Heart right ventricle (tissue), 16 donors: ENCODE results near the gene ULK4. TPM values are rescaled to one million over a fixed set of nuclear protein-coding genes. Genes with fewer than 3 reads are reported as not detected.

ENCODE experiments used
- ATAC-seq, 8 donors: fragments of 200-7000 bp; cut with Tn5 transposase; one replicate each; pipeline ENCODE4 v1.9.1; 2020; ENCODE audit warnings: mild to moderate bottlenecking in 8 of 8, moderate library complexity in 8 of 8, moderate number of reproducible peaks in 1 of 8
- DNase-seq, 2 donors: peaks; one replicate each; pipeline ENCODE4 v3.0.0-alpha.2; 2020
- H3K27ac ChIP-seq, 10 donors: fragments of 200-600 bp; sonication (generic) in 2 of 10; one replicate each; pipeline versions ENCODE4 v1.5.0 to v1.8.0; 2020 to 2022; ENCODE audit warnings: mild to moderate bottlenecking in 3 of 10
- H3K27me3 ChIP-seq, 7 donors: fragments of 200-600 bp; one replicate each; pipeline ENCODE4 v1.8.0; 2021 to 2022; ENCODE audit warnings: mild to moderate bottlenecking in 2 of 7
- H3K36me3 ChIP-seq, 9 donors: fragments of 200-600 bp; sonication (generic) in 1 of 9; one replicate each; pipeline versions ENCODE4 v1.5.0 to v1.8.0; 2020 to 2022; ENCODE audit warnings: mild to moderate bottlenecking in 2 of 9
- H3K4me1 ChIP-seq, 9 donors: fragments of 200-600 bp; sonication (generic) in 1 of 9; one replicate each; pipeline versions ENCODE4 v1.5.0 to v1.8.0; 2020 to 2022; ENCODE audit warnings: mild to moderate bottlenecking in 4 of 9
- H3K4me3 ChIP-seq, 10 donors: fragments of 200-600 bp; sonication (generic) in 2 of 10; one replicate each; pipeline versions ENCODE4 v1.5.0 to v1.8.0; 2020 to 2022; ENCODE audit warnings: mild to moderate bottlenecking in 7 of 10, moderate library complexity in 2 of 10
- H3K9me3 ChIP-seq, 11 donors: fragments of 200-600 bp in 10 of 11; sonication (generic) in 2 of 11; one replicate each; pipeline versions ENCODE4 v1.5.0 to v1.8.0; 2013 to 2022; ENCODE audit warnings: mild to moderate bottlenecking in 2 of 11, control low read depth in 1 of 11, moderate library complexity in 1 of 11
- WGBS, 2 donors: extraction: QIAGEN DNeasy Blood & Tissue Kit; methylation state at CpG; one replicate each; pipeline ENCODE4 v1.1.7; 2013; ENCODE audit warnings: inconsistent platforms in 1 of 2; 5-methylcytosine and 5-hydroxymethylcytosine counted together
- intact Hi-C, 10 donors: fragments of 100-400 bp; cut with DNase I; formaldehyde crosslinking; loops; one replicate each; pipeline versions ENCODE4 v1.11.1 to v1.14.2; 2022
- polyA plus RNA-seq, 2 donors: library from polyadenylated mRNA; stranded (reverse); fragments of 200-250 nt; gene quantifications; one replicate each; pipeline ENCODE4 v1.2.3, GENCODE V29; 2013
- total RNA-seq, 10 donors: library from RNA; stranded (reverse); fragmentation: NEBNext Ultra II Directional in 3 of 10; extraction: Animal tissue kit (Norgen Biotek cat#: 25700) in 3 of 10; gene quantifications; one replicate each; pipeline versions ENCODE4 v1.2.1 to v1.2.4, GENCODE V29; 2021 to 2023
- TF ChIP-seq, protein P1 (sequence below), 9 donors: fragments of 200-600 bp; sonication (generic) in 2 of 9; IDR thresholded peaks; one replicate each; pipeline versions ENCODE4 v1.5.0 to v1.8.0; 2021 to 2022; ENCODE audit warnings: antibody characterized with exemption in 9 of 9, mild to moderate bottlenecking in 5 of 9, moderate library complexity in 1 of 9
- donor health status: Arrhythmogenic right ventricular cardiomyopathy.
- donor health status: ischemic (EF 13 %, LVEDD 7.1; RV severe dilation, severe dysfunction).
- donor health status: healthy with polysubstance abuse.
- donor health status: DM: no; HTN: yes; CAD: no.
- donor health status: DM: no; HTN: no; CAD: no.
- donor health status: ischemic (EF 25% LVEDD 6.9; RV normal size, moderate dysfunction).
- donor health status: ischemic (EF 25% LVEDD 5.7; RV mildly dilated, moderate dysfunction).
- donor health status: healthy.
- donor health status: DM: yes; HTN: yes; CAD: no.
- donor health status: Ischemic cardiomyopathy.
- donor health status: ischemic (EF 35%, LVEDD 5.7; RV mildly dilated, moderate dysfunction).
- donor health status: nonischemic (EF 11% LVEDD 7.7; RV severe dilation, severe dysfunction).
- donor health status: DM: yes; HTN: yes; CAD: no.
- donor health status: PGD.
- donor health status: ischemic (EF 29% LVEDD 5.4; RV normal size, mild dysfunction).
- donor health status: nonischemic (EF 23%, LVEDD 6.1; RV moderate dilation, normal function).

The ULK4 gene
- total and polyA plus RNA-seq, 12 donors = 1.4 to 11.4 (median 2.6) TPM

DNA sequence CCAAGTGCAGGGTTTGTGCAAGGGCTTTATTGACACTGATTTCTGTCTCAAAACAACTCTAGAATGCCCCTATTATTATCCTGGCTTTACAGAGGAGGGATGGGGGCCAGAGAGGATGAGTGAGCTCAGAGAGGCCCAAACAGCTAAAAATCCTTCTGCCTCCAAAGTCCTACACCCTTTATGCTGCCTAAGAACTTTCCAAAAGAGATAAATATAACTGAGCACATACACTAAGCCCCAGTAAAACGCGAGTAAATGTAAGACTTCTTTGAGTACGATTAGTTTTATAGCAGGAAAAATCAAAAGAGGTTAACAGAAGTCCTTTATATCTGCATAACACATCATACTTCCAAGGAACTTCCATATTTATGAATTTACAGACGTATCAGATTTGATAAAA, 613.5 kb downstream of the ULK4 start:
- H3K27ac ChIP-seq = no peak overlapping the region
- H3K4me1 ChIP-seq = peaks cover 0 to 4% (median 0%) of the 10 kb centered on the region in 9 donors
- H3K9me3 ChIP-seq = peaks cover 0 to 23% (median 0%) of the 10 kb centered on the region in 11 donors
- DNase-seq (no peak), ATAC-seq (no peak)
- intact Hi-C loops = no loop called here
- H3K36me3 ChIP-seq = no peaks in the 10 kb centered on the region
- no peaks in the 10 kb centered on the region for H3K27me3 ChIP-seq
- WGBS, 2 donors = 75 to 94% methylated on average over 4 of the region's 4 CpGs
- H3K4me3 ChIP-seq = no peak overlapping the region
- TF ChIP-seq, protein P1, sequence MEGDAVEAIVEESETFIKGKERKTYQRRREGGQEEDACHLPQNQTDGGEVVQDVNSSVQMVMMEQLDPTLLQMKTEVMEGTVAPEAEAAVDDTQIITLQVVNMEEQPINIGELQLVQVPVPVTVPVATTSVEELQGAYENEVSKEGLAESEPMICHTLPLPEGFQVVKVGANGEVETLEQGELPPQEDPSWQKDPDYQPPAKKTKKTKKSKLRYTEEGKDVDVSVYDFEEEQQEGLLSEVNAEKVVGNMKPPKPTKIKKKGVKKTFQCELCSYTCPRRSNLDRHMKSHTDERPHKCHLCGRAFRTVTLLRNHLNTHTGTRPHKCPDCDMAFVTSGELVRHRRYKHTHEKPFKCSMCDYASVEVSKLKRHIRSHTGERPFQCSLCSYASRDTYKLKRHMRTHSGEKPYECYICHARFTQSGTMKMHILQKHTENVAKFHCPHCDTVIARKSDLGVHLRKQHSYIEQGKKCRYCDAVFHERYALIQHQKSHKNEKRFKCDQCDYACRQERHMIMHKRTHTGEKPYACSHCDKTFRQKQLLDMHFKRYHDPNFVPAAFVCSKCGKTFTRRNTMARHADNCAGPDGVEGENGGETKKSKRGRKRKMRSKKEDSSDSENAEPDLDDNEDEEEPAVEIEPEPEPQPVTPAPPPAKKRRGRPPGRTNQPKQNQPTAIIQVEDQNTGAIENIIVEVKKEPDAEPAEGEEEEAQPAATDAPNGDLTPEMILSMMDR (IDR thresholded peaks at IDR 0.05) = no peak

DNA sequence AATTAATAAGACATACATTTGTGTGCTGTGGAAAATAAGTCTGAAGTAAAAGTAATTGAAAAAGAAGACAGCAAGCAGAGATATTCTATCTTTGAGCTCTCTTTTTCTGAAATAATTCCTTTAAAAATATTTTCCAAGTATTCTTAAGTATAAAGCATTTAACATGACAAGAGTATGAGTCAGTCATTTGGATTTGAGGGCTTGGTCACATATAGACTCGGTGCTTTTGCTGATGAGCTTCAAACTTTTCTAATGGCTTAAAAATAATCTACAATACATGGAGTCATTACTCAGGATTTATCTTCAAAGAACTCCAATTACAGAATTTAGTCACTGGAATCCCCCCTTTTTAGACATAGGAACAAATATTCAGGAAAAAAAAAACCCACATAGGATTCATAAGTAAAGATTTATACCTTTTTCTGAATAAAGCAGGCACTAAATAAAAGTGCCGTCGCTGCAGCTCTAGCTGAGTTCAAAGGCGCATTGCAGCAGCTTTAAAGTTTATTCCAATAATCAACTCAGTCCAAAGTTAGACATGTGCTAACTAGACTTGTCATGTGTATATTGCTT, 615.1 kb downstream of the ULK4 start:
- H3K4me1 ChIP-seq = no peaks in the 10 kb centered on the region
- 82 to 85% methylated on average over 4 of the region's 4 CpGs for WGBS, 2 donors
- intact Hi-C loops = no loop called here
- TF ChIP-seq, protein P1 (IDR thresholded peaks at IDR 0.05) = no peak
- H3K27ac ChIP-seq = no peak overlapping the region
- no peak overlapping the region for H3K4me3 ChIP-seq
- peaks cover 0 to 26% (median 0%) of the 10 kb centered on the region in 11 donors for H3K9me3 ChIP-seq
- ATAC-seq (no peak), DNase-seq (no peak)
- no peaks in the 10 kb centered on the region for H3K36me3 ChIP-seq
- no peaks in the 10 kb centered on the region for H3K27me3 ChIP-seq

DNA sequence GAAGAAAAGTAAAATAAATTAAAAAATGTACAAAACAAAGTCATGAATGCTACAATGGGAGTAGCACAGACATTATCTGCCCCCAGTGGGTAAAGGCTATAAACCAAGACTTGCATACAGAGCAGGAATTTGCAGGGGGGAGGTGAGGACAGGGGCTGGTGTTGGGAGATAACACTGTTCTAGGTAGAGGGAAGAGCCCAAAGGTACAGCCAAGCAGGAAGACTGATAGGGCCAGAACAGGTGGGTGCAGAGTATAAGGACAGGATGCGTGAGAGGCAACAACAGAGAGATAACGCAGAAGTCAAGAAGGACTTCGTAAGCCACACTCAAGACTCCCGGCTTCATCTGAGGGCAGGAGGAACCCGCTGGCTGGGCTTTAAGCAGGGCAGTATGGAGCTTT, 616.1 kb downstream of the ULK4 start:
- TF ChIP-seq, protein P1 (IDR thresholded peaks at IDR 0.05) = no peak
- 90 to 96% methylated on average over 5 of the region's 5 CpGs for WGBS, 2 donors
- Histone ChIP-seq H3K4me3 (no peak overlapping the region), H3K36me3 (no peaks in the 10 kb centered on the region), H3K4me1 (no peaks in the 10 kb centered on the region), H3K27me3 (no peaks in the 10 kb centered on the region), H3K9me3 (peaks cover 0 to 26% (median 0%) of the 10 kb centered on the region in 11 donors), H3K27ac (no peak overlapping the region)
- DNase-seq (no peak), ATAC-seq (no peak)
- intact Hi-C loops = no loop called here

DNA sequence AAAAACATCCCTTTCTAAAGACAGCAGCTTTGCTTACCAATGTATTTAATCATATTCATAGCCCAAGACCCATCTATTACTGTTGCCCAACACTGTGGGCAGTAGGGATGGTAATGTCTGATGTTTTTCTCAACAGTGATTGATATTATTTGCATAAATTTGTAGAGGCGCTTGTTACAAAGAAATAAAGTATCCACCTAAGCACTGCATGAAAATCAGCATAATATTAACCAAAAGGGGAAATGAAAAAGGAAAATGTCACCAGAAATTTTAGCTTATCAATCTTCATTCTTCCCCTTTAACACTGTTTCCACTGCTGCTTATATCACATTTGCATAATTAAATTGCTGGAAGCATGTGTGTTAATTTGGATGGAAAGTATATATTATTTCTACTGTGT, 622.1 kb downstream of the ULK4 start:
- Histone ChIP-seq H3K36me3 (no peaks in the 10 kb centered on the region), H3K27me3 (no peaks in the 10 kb centered on the region), H3K27ac (no peak overlapping the region), H3K9me3 (peaks cover 0 to 17% (median 0%) of the 10 kb centered on the region in 11 donors), H3K4me1 (no peaks in the 10 kb centered on the region), H3K4me3 (no peak overlapping the region)
- intact Hi-C loops = no loop called here
- no peak for ATAC-seq
- 96 to 97% methylated on average over 1 of the region's 1 CpG for WGBS, 2 donors
- TF ChIP-seq, protein P1 (IDR thresholded peaks at IDR 0.05) = no peak
- no peak for DNase-seq
